NCI-H2107 treated with DMSO at 0.1 percent for 48 hours (cell line): ENCODE results near the gene RIMBP3C.
"Not testable (repeated sequence)": the region's sequence is repeated elsewhere in the genome, so short reads cannot be mapped to it uniquely, and the experiment has no call there.

ENCODE experiments used
- DNase-seq: peaks from one replicate; lab custom pipeline; 2025; ENCODE audit not compliant: unreplicated experiment; lab: John Stamatoyannopoulos, UW

The RIMBP3C gene

DNA sequence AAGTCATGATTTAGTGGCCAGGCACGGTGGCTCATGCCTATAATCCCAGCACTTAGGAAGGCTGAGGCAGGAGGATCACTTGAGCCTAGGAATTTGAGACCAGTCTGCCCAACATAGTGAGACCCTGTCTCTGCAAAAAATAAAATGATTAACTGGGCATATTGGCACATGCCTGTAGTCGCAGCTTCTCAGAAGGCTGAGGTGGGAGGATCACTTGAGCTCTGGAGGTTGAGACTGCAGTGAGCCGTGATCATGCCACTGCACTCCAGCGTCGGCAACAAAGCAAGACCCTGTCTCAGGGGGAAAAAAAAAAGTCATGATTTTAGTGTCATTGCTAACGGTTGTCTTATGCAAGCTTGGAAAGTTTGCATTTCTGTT, 28.2 kb upstream of the RIMBP3C start:
- DNase-seq = no peak

DNA sequence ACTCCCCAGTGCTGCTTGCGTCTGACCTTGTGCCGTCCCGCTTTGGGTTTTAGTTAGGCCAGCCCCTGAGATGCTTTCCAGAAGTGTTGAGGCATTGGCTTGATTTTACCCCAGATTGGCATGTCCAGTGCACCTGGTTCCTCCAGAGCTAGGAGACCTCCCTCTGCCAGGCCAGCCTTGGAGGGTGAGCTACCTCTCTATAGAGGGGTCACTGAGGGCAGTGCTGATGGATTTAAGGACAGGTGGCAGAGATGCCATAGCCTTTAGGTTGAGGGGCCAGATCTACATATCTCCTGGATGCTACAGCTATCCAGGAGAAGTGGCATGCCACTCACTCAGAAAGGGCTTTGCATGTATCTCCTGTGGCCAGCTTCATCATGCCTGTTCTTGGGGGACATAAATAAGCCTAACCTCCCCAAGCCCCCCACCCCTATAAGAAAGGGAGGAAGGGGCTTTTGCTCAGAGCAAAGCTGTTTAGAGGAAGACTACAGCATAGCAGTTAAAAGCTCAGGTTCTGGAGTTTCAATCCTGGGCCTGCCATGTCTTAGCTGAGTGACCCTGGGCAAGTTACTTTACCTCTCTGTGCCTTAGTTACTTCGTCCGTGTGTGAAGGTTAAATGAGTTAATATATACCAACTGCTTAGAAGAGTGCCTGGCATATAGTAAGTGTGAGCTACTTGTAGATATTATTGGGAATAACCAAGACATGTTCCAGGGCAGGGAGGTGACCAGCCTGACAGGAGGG, 22.7 kb upstream of the RIMBP3C start:
- no peak for DNase-seq

DNA sequence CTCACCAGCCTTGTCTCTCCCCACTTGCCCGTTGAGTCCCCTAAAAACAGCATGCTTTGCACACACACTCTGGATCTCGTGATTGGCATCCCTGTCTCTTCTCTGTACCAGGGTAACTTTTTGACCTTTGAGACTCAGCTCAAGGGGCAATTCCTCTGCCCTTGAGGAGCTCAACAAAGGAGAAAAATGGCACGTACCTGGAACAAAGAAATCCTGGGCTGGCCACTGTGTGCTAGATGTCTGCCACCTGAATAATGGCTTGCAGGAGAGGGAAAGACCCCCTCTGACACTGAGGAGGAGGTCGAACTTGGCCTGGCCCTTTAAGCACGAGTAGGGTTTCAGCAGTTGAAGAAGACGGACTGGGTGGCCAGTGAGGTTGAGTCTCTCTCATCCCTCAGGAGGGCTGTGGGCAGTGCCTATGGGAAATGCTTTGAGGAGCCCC, 22.1 kb upstream of the RIMBP3C start:
- DNase-seq = no peak

DNA sequence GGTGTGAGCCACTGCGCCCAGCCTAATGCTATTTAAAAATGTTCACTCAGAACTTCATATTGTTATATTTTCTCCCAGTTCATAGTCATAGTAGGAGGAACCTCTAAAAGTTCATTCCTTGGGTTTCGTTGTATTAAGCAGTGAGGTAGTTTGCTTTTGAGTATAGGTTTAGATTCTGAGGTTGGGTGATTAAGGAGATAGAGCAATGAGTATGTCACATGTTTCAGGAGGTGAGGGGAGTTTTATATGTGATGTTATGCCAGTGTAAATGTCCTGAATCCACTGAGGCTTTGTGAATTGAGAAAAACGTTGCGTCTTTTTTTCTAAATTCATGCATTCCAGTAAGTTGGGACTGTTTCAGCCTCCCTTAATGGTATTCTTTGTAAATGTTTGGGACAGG, 20.4 kb upstream of the RIMBP3C start:
- DNase-seq = no peak

DNA sequence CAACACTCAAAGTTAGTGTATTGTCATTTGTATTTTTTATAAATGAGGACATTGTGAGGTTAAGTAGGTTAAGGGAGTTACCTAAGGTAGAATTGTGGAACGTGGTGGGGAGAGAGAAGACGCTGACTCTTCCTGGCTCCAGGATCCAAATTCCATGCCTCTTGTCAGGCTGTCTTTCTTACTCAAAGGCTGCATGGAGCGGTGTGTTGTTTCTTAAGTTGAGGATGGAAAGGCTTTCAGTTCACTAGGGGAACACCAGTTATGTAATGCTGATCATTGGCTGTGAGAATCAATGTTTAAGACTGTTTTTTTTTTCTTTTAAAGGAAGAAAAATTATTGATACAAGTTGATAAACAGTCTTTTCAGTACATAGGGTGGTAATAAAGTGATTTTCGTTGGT, 19.1 kb upstream of the RIMBP3C start:
- DNase-seq = no peak

DNA sequence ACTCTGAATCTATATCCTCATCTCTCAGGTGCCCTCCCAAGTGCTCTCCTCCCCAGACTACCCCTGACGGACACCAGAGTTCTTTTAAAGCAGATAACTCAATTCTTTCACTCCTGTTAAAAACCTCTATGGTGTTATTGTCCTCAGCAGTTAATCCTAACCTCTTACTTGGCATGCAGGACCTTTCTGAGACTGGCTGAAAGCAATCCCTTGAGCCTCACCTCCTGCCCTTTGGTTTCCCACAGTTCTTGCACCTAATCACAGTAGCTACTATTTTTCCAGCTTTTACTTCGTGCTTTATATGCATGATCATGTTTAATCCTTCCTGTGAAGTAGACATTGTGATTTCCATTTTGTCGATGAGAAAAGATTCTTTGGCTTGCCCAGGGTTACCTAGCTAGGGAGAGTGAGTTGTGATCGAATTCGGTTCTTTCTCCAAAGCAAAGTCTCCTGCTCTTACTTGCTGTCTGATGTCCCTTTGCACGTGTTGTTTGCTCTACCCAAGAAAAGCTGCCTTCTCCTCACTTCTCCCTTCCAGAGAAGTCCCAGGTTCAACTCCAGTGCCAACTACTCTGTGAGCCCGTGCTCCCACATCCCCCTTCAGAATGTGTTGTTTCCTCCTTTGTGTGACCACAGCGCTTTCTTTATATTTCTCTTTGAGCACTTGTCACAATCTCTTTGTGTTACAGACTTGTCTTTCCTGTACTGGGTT, 18.4 kb upstream of the RIMBP3C start:
- DNase-seq = no peak

DNA sequence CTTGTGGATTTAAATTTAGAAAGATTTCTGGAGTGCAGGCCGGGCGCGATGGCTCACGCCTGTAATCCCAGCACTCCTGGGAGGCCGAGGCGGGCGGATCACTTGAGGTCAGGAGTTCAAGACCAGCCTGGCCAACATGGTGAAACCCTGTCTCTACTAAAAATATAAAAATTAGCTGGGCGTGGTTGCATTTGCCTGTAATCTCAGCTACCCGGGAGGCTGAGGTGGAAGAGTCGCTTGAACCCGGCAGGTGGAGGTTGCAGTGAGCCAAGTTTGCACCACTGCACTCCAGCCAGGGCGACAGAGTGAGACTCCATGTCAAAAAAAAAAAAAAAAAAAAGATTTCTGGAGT, 17.8 kb upstream of the RIMBP3C start:
- not testable (repeated sequence) for DNase-seq

DNA sequence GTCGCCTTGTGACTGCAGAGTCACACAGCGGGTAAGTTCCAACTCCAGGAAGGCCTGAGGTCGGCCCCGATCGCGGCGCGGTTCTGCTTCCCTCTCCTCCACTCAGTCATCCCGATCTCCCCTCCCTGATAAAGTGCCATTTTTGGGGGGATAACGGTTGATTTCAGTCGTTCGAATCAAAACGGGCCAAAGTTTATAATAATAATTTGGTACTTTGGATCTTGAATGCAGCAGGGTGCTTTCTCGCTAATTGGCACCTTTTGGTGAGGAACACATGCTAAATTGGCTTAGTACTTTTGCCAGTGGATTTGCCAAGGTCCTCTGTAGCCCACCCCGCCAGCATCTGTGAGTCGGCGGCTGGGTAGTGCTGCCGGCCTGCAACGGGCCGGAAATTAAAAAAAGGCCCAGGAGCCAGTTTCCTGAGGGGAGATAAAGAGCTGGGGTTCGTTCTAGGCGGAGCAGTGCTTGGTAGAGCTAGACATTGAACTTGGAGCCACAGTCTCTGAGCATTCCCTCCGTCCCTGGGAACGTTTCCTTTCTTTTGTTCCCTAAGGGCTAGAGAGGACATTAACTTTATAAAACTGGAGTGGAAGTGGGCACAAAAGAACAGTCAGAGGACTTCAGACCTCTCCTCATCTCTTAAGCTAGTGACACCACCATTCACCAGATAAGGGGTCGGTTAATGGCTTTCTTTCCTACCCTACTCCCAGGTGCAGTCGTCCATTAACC, 17.2 kb upstream of the RIMBP3C start:
- DNase-seq = no peak

DNA sequence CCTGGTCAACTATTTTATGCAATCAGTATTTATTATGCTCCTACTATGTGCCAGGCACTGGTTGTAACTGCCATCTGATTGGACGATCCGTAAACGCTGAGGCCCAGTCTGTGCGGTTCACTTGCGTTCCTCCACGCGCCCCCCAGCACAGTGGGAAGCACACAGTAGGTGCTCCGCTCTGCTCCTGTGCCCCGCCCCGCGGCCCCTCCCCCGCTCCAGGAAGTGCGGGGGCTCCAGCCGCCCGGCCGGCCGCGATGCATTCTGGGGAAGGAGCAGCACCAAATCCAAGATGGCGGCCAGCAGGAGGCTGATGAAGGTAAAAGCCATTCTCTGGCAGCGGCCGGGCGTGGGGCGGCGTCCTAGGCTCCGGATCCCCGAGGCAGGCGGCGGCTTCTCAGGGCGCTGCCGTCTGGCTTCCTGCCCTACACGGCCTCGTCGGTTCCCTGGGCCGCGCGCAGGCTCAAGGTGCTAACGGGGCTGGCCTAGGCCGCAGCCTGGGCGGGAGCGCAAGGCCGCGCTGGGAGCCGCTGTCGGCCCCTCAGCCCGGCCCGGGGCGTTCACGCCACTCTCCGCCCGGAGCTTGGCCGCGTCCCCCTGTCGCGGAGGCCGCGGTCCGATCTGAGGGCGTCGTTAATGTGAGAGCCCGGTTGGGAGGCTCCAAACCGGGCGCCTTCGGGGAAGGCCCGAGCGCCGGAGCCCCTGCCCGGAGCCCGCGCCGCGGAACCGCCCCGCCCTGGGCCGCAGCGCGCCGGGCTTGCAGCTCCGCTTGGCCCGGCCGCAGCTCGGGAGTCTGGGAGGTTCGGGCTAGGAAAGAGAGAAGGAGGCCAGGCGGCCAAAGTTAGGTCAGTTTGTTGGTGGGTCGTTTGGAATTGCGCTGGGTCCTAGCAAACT, 16.4 kb upstream of the RIMBP3C start, which contains the start of gene UBE2L3:
UBE2L3 (plus strand) TSS at position 259 of the 891 bp plus-strand sequence; CDS start at position 290, 31 bp downstream.
- no peak for DNase-seq

DNA sequence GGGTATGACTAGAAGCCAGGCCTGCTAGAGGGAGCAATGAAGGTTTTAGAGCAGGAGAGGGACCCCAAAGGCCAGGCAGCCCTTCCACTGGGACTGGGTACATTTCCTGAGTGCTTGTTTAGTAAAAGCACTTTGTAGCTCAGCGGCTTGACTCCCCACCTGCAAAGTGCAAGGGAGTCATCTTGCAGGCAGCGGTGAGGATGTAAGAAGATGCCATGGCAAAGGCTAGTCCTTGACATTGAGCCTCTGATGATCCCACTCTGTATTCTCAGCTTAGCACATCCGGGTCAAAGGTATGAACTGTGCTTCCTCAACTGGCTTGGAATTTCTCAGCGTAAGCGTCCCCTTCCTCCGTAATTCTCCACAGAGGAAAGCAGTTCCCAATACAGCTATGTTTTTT, 13.2 kb upstream of the RIMBP3C start:
- DNase-seq = no peak

DNA sequence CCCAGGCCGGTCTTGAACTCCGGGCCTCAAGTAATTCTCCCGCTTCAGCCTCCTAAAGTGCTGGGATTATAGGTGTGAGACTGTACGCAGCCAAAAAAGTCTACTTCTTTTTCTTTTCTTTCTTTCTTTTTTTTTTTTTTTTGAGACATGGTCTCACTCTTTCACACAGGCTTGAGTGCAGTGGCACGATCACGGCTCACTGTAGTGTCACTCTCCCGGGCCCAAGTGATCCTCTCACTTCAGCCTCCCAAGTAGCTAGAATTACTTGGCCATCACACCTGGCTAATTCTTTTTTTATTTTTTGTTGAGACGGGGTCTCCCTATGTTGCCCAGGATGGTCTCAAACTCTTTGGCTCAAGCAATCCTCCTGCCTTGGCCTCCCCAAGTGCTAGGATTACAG, 12.7 kb upstream of the RIMBP3C start:
- no peak for DNase-seq

DNA sequence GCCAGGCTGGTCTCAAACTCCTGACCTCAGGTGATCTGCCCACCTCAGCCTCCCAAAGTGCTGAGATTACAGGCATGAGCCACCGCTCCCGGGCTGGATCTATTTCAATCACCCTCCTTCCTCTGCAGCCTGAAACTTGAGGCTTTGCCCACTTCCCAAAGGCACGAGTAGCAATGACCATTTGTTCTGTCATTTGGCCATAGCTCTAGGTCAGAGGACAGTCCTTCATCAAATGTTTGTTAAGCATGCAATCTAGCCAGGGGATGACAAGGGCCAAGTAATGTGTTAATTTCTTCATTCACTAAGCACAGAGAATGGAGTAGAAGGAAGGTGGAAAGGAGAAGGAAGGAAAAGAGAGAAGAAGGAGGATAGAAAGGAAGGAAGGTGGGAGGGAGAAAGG, 9.4 kb upstream of the RIMBP3C start:
- DNase-seq = not testable (repeated sequence)

DNA sequence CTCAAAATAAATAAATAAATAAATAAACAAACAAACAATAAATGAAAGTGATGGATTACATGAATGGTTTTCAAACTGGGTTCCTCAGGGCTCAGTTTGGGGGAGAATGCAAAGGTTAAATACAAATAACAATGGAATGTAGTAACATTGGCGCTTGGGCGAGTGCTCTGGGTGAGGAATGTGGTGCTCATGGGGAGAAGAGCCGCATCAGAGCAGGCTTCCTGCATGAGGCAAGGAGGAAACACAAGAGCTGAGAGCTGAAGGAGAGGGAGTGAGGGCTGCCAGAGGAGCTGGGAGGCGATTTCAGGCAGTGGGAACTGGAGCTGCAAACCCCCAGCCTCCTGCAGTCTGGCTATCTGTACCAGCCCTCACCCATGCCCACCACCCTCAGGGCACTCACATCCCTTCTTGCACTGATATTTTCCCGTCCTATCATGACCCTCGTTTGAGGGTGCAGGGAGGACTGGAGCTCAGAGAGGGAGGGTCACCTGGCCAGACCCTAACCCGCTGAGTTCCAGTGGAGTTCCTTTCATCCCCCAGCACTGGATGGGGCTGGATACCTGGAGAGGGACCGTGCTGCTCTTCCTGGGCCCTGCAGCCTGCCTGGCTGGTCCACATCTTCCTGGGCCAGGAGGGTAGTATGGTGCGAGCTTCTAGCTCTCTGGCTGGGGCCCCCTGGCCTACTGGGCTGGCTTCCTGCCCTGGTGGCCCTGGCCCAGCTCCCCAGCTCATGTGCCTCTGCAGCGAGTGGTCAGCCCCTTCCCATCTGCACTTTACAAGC, 8.3 kb upstream of the RIMBP3C start:
- not testable (repeated sequence) for DNase-seq

DNA sequence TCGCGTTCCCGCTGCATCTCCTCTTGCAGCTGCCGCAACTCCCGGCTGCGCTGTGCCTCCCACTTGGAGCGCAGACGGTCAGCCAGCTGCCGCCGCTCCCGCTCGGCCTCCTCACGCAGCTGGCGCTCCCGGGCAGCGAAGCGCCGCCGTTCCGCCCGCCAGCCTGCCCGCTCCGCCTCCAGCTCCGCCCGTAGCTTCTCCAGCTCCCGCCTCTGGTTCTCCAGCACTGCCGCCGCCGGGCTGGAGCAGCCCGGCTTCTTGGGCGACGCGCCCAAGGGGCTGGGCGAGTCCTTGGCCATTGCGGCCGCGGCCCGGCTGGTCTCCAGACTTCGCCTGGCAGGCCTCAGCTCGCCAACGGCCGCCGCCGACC, 598 bp downstream of the RIMBP3C start:
- not testable (repeated sequence) for DNase-seq

DNA sequence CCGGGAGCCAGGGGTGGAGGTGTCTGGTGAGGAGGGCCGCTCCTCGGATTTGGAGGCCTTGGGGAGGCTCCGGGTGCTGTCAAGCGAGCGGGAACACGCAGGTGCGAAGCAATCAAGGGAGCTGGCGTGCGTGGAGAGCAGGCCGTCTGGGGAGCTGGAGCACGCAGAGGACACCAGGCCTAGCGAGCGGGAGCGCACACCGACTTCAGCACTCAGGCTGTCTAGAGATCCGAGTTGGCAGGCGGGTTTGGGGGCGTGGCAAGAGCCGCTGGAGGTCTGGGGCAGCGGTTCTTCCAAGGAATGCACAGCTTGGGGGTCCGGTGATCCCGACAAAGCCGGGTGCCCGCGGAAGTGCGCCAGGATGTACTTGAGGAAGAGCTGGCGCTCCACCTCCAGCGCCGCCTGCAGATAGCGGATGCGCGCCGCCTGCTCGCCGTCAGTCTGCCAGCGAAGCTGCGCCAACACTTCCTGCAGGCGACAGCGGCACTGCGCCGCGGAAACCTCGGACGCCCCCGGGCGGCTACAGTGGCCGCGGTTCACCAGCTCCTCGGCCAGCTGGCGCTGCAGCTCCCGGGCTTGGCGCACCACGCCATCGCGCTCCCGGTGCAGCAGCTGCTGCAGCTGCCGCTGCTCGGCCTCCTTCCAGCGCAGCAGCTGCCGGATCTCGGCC, 1.1 kb downstream of the RIMBP3C start:
- DNase-seq = not testable (repeated sequence)

DNA sequence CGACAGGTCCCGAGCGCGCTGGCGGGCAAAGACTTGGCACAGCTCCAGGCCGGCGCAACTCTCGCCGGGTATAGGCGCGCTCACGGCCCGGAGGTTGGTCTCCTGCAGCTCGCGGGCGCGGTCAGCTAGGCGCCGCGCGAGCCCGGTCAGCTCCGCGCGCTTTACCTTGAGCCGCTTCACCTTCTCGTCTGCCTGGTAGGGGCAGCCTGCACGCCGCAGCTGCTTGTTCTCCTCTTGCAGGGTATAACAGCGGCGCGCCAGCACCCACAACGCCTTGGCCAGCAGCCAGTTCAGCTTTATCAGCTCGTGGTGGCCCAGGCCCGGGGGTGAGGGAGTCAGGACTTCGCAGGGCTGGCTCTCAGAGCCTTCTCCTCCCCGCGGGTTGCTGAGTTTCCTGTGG, 1.7 kb downstream of the RIMBP3C start:
- not testable (repeated sequence) for DNase-seq

DNA sequence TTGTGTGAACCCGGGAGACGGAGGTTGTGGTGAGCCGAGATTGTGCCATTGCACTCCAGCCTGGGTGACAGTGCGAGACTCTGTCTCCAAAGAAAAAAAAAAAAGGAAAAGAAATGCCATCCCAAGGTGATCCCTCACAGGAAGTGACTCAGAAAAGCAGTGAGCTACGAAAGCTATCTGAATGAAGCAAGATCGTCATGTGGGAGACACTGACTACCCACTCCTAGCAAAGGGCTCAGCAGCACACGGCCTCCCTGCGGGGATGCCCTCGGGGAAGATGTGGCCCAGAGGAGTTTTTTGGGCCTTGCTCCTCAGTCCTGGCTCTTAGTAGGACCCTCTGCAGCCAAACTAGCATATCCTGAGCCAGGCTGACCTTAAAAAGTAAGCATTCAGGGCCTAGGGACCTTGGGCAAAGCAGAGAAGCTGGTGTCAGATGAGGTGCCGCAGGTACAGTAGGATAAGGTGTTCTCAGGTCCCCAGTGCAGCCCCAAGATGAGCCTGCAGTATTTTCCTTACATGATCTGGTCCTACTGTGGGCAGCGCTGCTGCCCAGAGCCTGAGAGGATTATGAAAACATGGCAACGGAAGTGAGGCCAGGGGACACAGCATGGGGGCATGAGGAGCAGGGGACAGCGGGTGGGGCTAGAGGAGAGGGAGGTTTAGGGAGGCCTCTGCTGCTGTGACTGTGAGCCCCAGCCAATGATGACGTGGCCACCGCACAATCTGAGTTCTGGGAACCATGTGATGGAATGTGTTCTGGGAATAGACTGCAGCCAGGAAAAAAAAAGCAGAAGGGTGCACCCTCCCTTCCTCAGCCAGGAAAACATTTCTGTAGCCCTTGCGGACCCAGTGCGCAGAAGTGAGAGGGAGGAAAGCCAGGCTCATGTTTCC, 6.6 kb downstream of the RIMBP3C start:
- not testable (repeated sequence) for DNase-seq

DNA sequence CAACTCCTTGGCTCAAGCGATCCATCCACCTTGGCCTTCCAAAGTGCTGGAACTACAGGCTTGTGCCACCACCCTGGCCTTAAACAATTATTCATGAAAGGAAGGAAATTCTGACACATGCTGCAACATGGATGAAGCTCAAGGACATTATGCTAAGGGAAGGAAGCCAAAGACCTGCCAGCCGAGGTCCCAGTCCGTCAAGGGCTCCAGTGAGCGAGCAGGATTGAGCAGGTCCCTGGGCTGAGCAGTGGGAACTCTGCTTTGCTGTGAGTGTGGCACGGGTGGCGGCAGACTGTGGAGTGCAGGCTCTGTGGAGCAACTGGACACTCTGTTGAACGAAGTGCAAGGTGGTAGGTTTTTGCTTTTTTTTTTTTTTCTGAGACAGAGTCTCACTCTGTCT, 11.4 kb downstream of the RIMBP3C start:
- DNase-seq = not testable (repeated sequence)
